Fibroblast of lung (primary cell): Measurements from ENCODE around the gene SPATS1.

ENCODE experiments used
- EZH2 ChIP-seq: IDR thresholded peaks from 2 replicates; pipeline ENCODE4 v1.5.1; 2012; ENCODE audit warnings: low read length, control low read depth, mild to moderate bottlenecking; ENCODE audit errors: missing control alignments
- TF ChIP-seq, protein P1 (sequence below), 2 donors: IDR thresholded peaks in 1 of 2; conservative IDR thresholded peaks in 1 of 2; 1 replicate in 1 of 2; 2 replicates in 1 of 2; pipeline ENCODE4 v1.5.1; 2011 to 2012; ENCODE audit warnings: low read length in 2 of 2, control low read depth in 1 of 2, inconsistent platforms in 1 of 2, low read depth in 1 of 2, mild to moderate bottlenecking in 1 of 2

DNA sequence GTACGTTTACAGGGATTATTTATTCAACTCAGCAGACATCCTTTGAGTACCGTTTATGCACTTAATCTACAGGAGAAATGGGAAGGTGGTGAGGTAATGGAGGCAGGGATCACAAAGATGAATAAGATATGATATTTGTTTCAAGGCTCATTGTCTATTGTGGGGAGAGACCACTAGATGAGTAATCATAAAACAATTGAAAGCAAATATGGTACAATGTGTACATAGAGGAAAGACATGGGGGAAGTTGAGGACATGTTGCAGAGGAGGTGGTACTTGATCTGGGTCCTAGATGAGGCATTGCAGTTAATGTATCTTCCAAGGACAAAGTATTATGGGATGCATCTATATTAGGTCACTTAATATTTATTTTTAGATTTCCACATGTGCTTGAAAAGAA, 31.3 kb downstream of the SPATS1 start:
- TF ChIP-seq, protein P1, sequence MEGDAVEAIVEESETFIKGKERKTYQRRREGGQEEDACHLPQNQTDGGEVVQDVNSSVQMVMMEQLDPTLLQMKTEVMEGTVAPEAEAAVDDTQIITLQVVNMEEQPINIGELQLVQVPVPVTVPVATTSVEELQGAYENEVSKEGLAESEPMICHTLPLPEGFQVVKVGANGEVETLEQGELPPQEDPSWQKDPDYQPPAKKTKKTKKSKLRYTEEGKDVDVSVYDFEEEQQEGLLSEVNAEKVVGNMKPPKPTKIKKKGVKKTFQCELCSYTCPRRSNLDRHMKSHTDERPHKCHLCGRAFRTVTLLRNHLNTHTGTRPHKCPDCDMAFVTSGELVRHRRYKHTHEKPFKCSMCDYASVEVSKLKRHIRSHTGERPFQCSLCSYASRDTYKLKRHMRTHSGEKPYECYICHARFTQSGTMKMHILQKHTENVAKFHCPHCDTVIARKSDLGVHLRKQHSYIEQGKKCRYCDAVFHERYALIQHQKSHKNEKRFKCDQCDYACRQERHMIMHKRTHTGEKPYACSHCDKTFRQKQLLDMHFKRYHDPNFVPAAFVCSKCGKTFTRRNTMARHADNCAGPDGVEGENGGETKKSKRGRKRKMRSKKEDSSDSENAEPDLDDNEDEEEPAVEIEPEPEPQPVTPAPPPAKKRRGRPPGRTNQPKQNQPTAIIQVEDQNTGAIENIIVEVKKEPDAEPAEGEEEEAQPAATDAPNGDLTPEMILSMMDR (conservative IDR thresholded peaks at IDR 0.05 in 1 of 2, IDR thresholded peaks at IDR 0.05 in 1 of 2; ENCODE audit: low read depth in 1 of 2, low read length in 2 of 2) = no peak
- TF ChIP-seq EZH2 = no peak
